Measurements from ENCODE around the gene C13orf42.

C13orf42 gene

DNA sequence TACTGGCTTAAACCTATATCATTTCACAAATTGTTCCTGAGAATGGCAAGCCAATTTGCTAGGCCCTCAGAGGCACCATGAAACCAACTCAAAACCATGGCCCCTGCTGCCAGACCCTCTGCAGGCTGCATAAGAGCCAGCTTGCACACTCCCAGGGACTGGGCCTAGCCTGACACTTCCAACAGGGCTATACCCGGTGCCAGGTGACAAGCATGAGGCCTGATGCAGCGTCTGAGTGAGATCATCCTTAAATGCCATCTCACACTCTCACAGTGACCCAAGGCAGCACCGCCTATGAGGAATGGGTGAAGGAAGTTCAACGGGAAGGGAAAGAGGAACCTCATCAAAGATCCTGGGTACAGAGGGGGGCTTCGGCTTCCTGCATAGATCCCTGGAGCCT lies 65.6 kb downstream of the C13orf42 start:
- no peak overlapping the region for H3K4me3 ChIP-seq (ENCODE audit: low read length)
- no peak for DNase-seq (ENCODE audit: low read depth)
- no peak for TF ChIP-seq CTCF (conservative IDR thresholded peaks at IDR 0.05; ENCODE audit: low read length)

DNA sequence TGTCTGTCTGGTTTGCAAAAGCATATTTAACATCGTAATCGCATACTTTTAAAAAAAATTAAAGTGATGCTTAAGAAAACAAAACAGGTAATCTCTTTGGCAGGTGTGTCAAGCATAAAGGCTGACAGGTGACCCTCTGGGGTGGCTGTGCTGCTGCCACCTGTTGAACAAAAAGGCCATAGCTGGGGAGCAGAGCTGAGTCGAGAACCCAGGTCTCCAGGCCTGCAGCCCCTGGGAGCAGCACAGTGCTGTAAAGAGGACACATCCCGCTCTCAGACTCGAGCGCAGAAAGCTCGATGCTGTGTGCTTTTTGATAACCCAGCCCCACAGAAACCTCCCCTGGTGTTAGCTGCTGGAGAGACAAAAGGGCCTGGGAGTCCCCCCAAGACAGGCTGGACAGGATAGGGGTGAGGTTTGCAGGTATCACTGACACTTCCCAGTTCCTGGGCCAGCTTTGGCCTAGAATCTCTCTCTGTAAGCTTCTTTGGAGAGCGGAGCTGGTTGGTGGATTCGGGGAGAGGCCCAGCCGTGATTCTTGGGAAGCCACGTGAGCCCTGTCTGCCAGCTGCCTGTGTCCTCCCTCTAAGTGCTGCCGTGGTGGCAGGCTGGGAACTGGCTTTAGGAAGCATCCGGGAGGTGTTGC lies 66.9 kb downstream of the C13orf42 start:
- no peak for TF ChIP-seq CTCF (conservative IDR thresholded peaks at IDR 0.05; ENCODE audit: low read length)
- H3K4me3 ChIP-seq (ENCODE audit: low read length): no peak overlapping the region
- DNase-seq (ENCODE audit: low read depth): no peak

- H3K4me3 ChIP-seq (ENCODE audit: low read length): no peak overlapping the region
- no peak for TF ChIP-seq CTCF (conservative IDR thresholded peaks at IDR 0.05; ENCODE audit: low read length)
- DNase-seq (ENCODE audit: low read depth): no peak
Measured at GRCh38 chr13:51043310-51043709, 67.8 kb downstream of the C13orf42 start.

DNA sequence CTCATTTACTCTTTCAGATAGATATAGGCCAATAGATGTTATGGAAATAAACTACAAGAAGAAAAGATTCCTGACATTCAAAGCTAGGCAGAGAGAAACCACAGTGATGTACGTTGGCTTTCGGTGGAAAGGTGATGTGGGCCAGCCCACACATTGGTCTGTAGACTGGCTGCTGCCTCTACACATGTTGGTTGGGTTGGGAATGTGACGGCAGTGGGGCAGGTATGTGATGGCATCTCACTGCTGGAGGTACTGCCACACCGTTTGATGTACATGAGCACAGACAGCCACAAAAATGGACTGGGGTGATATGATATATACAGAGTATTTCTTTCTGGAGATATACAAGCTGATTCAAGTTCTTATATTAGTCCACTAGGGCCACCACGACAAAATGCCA lies 69.4 kb downstream of the C13orf42 start:
- no peak overlapping the region for H3K4me3 ChIP-seq (ENCODE audit: low read length)
- DNase-seq (ENCODE audit: low read depth): no peak
- TF ChIP-seq CTCF (conservative IDR thresholded peaks at IDR 0.05; ENCODE audit: low read length): no peak

DNA sequence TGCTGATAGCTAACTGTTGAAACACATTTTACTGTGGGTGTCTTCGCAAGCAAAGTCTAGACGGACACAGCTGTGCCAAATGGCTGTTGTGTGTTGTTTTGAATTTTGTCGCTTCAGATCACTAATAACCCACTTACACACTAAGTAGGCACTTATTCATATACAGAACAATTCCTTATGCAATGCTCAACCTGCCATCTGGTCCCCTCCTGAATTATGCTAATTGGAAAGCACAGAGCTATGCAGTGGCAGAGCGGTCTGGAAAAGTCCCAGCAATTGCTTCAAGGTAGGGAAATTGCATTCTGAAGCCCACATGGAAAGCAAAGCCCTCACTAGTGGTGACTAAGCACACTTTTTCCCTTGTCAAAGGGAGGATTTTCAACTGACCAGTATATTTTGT lies 69.9 kb downstream of the C13orf42 start:
- peak; percentile 49 for DNase-seq (ENCODE audit: low read depth)
- TF ChIP-seq CTCF (conservative IDR thresholded peaks at IDR 0.05; ENCODE audit: low read length): no peak
- no peak overlapping the region for H3K4me3 ChIP-seq (ENCODE audit: low read length)

DNA sequence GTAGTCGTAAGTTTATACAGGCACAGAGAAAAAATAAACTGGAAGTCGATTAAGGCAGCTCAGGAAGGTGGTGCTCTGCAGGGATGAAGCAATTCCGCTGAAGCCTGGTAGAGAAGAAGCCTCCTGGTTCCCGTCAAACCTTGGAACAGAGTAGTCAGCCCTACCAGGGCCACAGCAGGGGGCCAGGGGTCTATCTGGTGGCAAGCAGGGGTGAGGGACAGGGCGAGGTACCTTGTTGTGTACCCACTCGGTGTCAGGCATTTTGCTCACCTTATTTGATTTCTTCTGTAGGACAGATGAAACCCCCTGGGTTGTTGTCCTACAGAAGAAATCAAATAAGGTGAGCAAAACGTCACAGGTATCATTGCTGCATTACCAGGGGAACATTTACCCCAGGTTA lies 70.6 kb downstream of the C13orf42 start:
- no peak overlapping the region for H3K4me3 ChIP-seq (ENCODE audit: low read length)
- TF ChIP-seq CTCF (conservative IDR thresholded peaks at IDR 0.05; ENCODE audit: low read length): no peak
- DNase-seq (ENCODE audit: low read depth): no peak

- H3K4me3 ChIP-seq (ENCODE audit: low read length): no peak overlapping the region
- no peak for DNase-seq (ENCODE audit: low read depth)
- TF ChIP-seq CTCF (conservative IDR thresholded peaks at IDR 0.05; ENCODE audit: low read length): no peak
Measured at GRCh38 chr13:51036418-51036817, 74.7 kb downstream of the C13orf42 start.
